Neural progenitor cell (in vitro differentiated cells): ENCODE data around the gene GSTK1. TPM values are rescaled to one million over a fixed set of nuclear protein-coding genes. Genes with fewer than 3 reads are reported as not detected.

Source experiments
- DNase-seq: peaks from one replicate; pipeline ENCODE4 v3.0.0-alpha.2; 2016; ENCODE audit warnings: low spot score
- H2AFZ ChIP-seq: fragments of 200-600 bp; sonication (generic); replicated peaks from 2 replicates; pipeline ENCODE4 v1.6.1; 2016; ENCODE audit warnings: antibody characterized with exemption
- H3F3A ChIP-seq: fragments of 200-600 bp; sonication (generic); 2 replicates; pipeline ENCODE4 v1.6.1; 2016; ENCODE audit warnings: antibody characterized with exemption, low read depth
- H3K27ac ChIP-seq: fragments of 200-600 bp; sonication (generic); 2 replicates; pipeline ENCODE4 v1.5.1; 2016; ENCODE audit warnings: mild to moderate bottlenecking
- H3K27me3 ChIP-seq: fragments of 200-600 bp; sonication (generic); 2 replicates; pipeline ENCODE4 v1.6.1; 2016; ENCODE audit warnings: mild to moderate bottlenecking, moderate library complexity
- H3K36me3 ChIP-seq: fragments of 200-600 bp; sonication (generic); 2 replicates; pipeline ENCODE4 v1.5.1; 2016
- H3K4me1 ChIP-seq: fragments of 200-600 bp; sonication (generic); 2 replicates; pipeline ENCODE4 v1.6.1; 2016; ENCODE audit warnings: mixed run types
- H3K4me2 ChIP-seq: fragments of 200-600 bp; sonication (generic); 2 replicates; pipeline ENCODE4 v1.6.1; 2016
- H3K4me3 ChIP-seq: fragments of 200-600 bp; sonication (generic); 2 replicates; pipeline ENCODE4 v1.5.1; 2016
- H3K79me2 ChIP-seq: fragments of 200-600 bp; sonication (generic); 2 replicates; pipeline ENCODE4 v1.6.1; 2016; ENCODE audit warnings: low read depth
- H3K9ac ChIP-seq: fragments of 200-600 bp; sonication (generic); 2 replicates; pipeline ENCODE4 v1.6.1; 2016
- H3K9me3 ChIP-seq: fragments of 200-600 bp; sonication (generic); 2 replicates; pipeline ENCODE4 v1.5.1; 2016; ENCODE audit warnings: low read depth
- H4K20me1 ChIP-seq: fragments of 200-600 bp; sonication (generic); 2 replicates; pipeline ENCODE4 v1.6.1; 2016; ENCODE audit warnings: low read depth
- H3K27ac Mint-ChIP-seq: 3 replicates; pipeline ENCODE4 v1.8.0; 2021; ENCODE audit warnings: mixed read lengths
- H3K27me3 Mint-ChIP-seq: 2 replicates; pipeline ENCODE4 v1.8.0; 2022; ENCODE audit warnings: low read depth, mild to moderate bottlenecking, inconsistent platforms, moderate library complexity, mixed read lengths; ENCODE audit not compliant: insufficient read depth
- H3K36me3 Mint-ChIP-seq: 3 replicates; pipeline ENCODE4 v1.8.0; 2021; ENCODE audit warnings: mixed read lengths
- H3K4me1 Mint-ChIP-seq: 3 replicates; pipeline ENCODE4 v1.8.0; 2021; ENCODE audit warnings: mixed read lengths
- H3K4me3 Mint-ChIP-seq: 3 replicates; pipeline ENCODE4 v1.8.0; 2021; ENCODE audit warnings: mild to moderate bottlenecking, moderate library complexity, mixed read lengths
- H3K9me3 Mint-ChIP-seq: 3 replicates; pipeline ENCODE4 v1.8.0; 2020; ENCODE audit warnings: mixed read lengths
- EZH2 ChIP-seq: fragments of 200-600 bp; sonication (generic); IDR thresholded peaks from 2 replicates; pipeline ENCODE4 v1.6.1; 2017; ENCODE audit warnings: antibody characterized with exemption, mild to moderate bottlenecking, moderate library complexity
- EZH2phosphoT487 ChIP-seq: fragments of 200-600 bp; sonication (generic); IDR thresholded peaks from 2 replicates; pipeline ENCODE4 v1.6.1; 2017; ENCODE audit warnings: antibody characterized with exemption
- total RNA-seq: library from RNA; depleted of rRNA; stranded (reverse); fragments of >200 nt; gene quantifications from 2 replicates; pipeline ENCODE4 v1.2.3, GENCODE V29; 2015; ENCODE audit warnings: low replicate concordance
- TF ChIP-seq, protein P1 (sequence below): fragments of 200-600 bp; sonication (generic); IDR thresholded peaks from 2 replicates; pipeline ENCODE4 v1.5.1; 2017; ENCODE audit warnings: antibody characterized with exemption, mild to moderate bottlenecking

The GSTK1 gene
- total RNA-seq, 1 donor from 2014 or later: 45.3 TPM

- no peak overlapping the region for H2AFZ ChIP-seq
- no peak overlapping the region for H3K9ac ChIP-seq
- no peak overlapping the region for H3K4me2 ChIP-seq
- no peak overlapping the region for H3K27ac ChIP-seq
- H3F3A ChIP-seq: no peaks in the 10 kb centered on the region
- peak; percentile 78 for DNase-seq
- H3K36me3 Mint-ChIP-seq: no peaks in the 10 kb centered on the region
- no peaks in the 10 kb centered on the region for H3K27me3 Mint-ChIP-seq
- H3K9me3 Mint-ChIP-seq: peaks cover 11% of the 10 kb centered on the region
- H3K9me3 ChIP-seq: peaks cover 7% of the 10 kb centered on the region
- H3K36me3 ChIP-seq: no peaks in the 10 kb centered on the region
- H3K27ac Mint-ChIP-seq: no peak overlapping the region
- H3K79me2 ChIP-seq: no peaks in the 10 kb centered on the region
- no peak overlapping the region for H3K4me3 ChIP-seq
- TF ChIP-seq, protein P1, sequence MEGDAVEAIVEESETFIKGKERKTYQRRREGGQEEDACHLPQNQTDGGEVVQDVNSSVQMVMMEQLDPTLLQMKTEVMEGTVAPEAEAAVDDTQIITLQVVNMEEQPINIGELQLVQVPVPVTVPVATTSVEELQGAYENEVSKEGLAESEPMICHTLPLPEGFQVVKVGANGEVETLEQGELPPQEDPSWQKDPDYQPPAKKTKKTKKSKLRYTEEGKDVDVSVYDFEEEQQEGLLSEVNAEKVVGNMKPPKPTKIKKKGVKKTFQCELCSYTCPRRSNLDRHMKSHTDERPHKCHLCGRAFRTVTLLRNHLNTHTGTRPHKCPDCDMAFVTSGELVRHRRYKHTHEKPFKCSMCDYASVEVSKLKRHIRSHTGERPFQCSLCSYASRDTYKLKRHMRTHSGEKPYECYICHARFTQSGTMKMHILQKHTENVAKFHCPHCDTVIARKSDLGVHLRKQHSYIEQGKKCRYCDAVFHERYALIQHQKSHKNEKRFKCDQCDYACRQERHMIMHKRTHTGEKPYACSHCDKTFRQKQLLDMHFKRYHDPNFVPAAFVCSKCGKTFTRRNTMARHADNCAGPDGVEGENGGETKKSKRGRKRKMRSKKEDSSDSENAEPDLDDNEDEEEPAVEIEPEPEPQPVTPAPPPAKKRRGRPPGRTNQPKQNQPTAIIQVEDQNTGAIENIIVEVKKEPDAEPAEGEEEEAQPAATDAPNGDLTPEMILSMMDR: peak; percentile 95
- no peak for TF ChIP-seq EZH2
- no peaks in the 10 kb centered on the region for H3K4me1 ChIP-seq
- H4K20me1 ChIP-seq: no peaks in the 10 kb centered on the region
- H3K4me1 Mint-ChIP-seq: peaks cover 16% of the 10 kb centered on the region
- H3K4me3 Mint-ChIP-seq: no peak overlapping the region
- peaks cover 28% of the 10 kb centered on the region for H3K27me3 ChIP-seq
Measured at GRCh38 chr7:143240291-143241168, 22.7 kb upstream of the GSTK1 start.

DNA sequence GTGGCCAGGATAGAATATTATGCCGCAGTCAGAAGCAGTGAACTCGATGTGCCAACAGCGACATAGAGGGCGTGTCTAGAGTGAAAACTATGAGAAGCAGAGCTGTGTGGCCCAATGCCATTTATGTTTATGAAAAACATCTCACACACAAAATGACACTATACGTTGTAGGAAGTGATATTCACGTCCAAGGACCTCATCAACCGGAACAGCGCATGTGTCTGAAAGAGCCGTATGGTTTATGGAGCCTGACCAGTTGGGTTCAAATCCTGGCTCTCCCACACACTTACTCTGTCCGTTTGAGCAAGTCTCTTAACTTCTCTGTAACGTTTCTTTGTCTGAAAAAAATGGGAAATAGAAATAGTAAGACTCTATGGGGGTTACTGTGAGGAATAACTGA lies 20.9 kb upstream of the GSTK1 start:
- DNase-seq: no peak
- no peak for TF ChIP-seq EZH2
- TF ChIP-seq, protein P1: no peak
- no peak for TF ChIP-seq EZH2phosphoT487
- Histone ChIP-seq H2AFZ (no peak overlapping the region), H3K4me3 (no peak overlapping the region), H3F3A (no peaks in the 10 kb centered on the region), H3K9ac (no peak overlapping the region), H3K4me2 (no peak overlapping the region), H3K79me2 (no peaks in the 10 kb centered on the region), H3K9me3 (no peaks in the 10 kb centered on the region), H3K27me3 (peaks cover 35% of the 10 kb centered on the region), H3K4me1 (no peaks in the 10 kb centered on the region), H3K27ac (no peak overlapping the region), H3K36me3 (no peaks in the 10 kb centered on the region), H4K20me1 (no peaks in the 10 kb centered on the region)
- no peaks in the 10 kb centered on the region for H3K36me3 Mint-ChIP-seq
- no peak overlapping the region for H3K27ac Mint-ChIP-seq
- H3K9me3 Mint-ChIP-seq: peaks cover under 1% of the 10 kb centered on the region
- no peaks in the 10 kb centered on the region for H3K27me3 Mint-ChIP-seq
- H3K4me3 Mint-ChIP-seq: no peak overlapping the region
- H3K4me1 Mint-ChIP-seq: peaks cover 16% of the 10 kb centered on the region

- Histone ChIP-seq H3K9ac (no peak overlapping the region), H3K4me2 (no peak overlapping the region), H3K27ac (no peak overlapping the region), H3K36me3 (no peaks in the 10 kb centered on the region), H3K79me2 (no peaks in the 10 kb centered on the region), H3F3A (no peaks in the 10 kb centered on the region), H3K4me1 (no peaks in the 10 kb centered on the region), H3K9me3 (no peaks in the 10 kb centered on the region), H3K4me3 (no peak overlapping the region), H4K20me1 (no peaks in the 10 kb centered on the region), H2AFZ (no peak overlapping the region), H3K27me3 (peaks cover 42% of the 10 kb centered on the region)
- H3K9me3 Mint-ChIP-seq: no peaks in the 10 kb centered on the region
- no peak for DNase-seq
- no peak overlapping the region for H3K27ac Mint-ChIP-seq
- H3K27me3 Mint-ChIP-seq: no peaks in the 10 kb centered on the region
- peaks cover 16% of the 10 kb centered on the region for H3K4me1 Mint-ChIP-seq
- TF ChIP-seq, protein P1: no peak
- TF ChIP-seq EZH2phosphoT487 (no peak), EZH2 (no peak)
- H3K36me3 Mint-ChIP-seq: no peaks in the 10 kb centered on the region
- H3K4me3 Mint-ChIP-seq: no peak overlapping the region
Measured at GRCh38 chr7:143243111-143243510, 20.1 kb upstream of the GSTK1 start.
